SJCRH30 (cell line): ENCODE data around the gene KRT71. TPM values are rescaled to one million over a fixed set of nuclear protein-coding genes. Genes with fewer than 3 reads are reported as not detected.

Experiments
- DNase-seq, 2 experiments: peaks; one replicate each; pipeline ENCODE4 v3.0.0-alpha.2; 2015 to 2020
- H3K27ac ChIP-seq: fragments of 250-450 bp; sonication (Bioruptor Pico); 2 replicates; pipeline ENCODE4 v1.5.1; 2020; ENCODE audit warnings: mild to moderate bottlenecking, moderate library complexity
- H3K27me3 ChIP-seq: fragments of 250-450 bp; sonication (Bioruptor Pico); 2 replicates; pipeline ENCODE4 v1.5.1; 2020; ENCODE audit warnings: mild to moderate bottlenecking, moderate library complexity
- H3K36me3 ChIP-seq: fragments of 250-450 bp; sonication (Bioruptor Pico); 2 replicates; pipeline ENCODE4 v1.5.1; 2020; ENCODE audit warnings: mild to moderate bottlenecking, moderate library complexity
- H3K4me1 ChIP-seq: fragments of 250-450 bp; sonication (Bioruptor Pico); 2 replicates; pipeline ENCODE4 v1.5.1; 2020; ENCODE audit warnings: mild to moderate bottlenecking, moderate library complexity
- H3K4me3 ChIP-seq: fragments of 250-450 bp; sonication (Bioruptor Pico); 2 replicates; pipeline ENCODE4 v1.5.1; 2020; ENCODE audit warnings: mild to moderate bottlenecking, moderate library complexity
- H3K9me3 ChIP-seq: fragments of 250-450 bp; sonication (Bioruptor Pico); replicated peaks from 2 replicates; pipeline ENCODE4 v1.5.1; 2020; ENCODE audit warnings: mild to moderate bottlenecking, moderate library complexity
- total RNA-seq: library from RNA; depleted of rRNA; stranded (reverse); fragments of >200 nt; shearing (Covaris generic); gene quantifications from 2 replicates; pipeline ENCODE4 v1.2.3, GENCODE V29; 2014

KRT71 gene
- total RNA-seq, 1 experiment from 2014 or later: not detected

GRCh38 chr12:52525661-52526499, 27.1 kb downstream of the KRT71 start:
- H3K36me3 ChIP-seq: no peaks in the 10 kb centered on the region
- H3K27me3 ChIP-seq: no peaks in the 10 kb centered on the region; the same call in 1 of the 2 replicates
- H3K27ac ChIP-seq: no peak overlapping the region
- H3K4me3 ChIP-seq: no peak overlapping the region
- no peak for DNase-seq
- H3K4me1 ChIP-seq: no peaks in the 10 kb centered on the region
- H3K9me3 ChIP-seq: no peaks in the 10 kb centered on the region

GRCh38 chr12:52524898-52525591, 27.9 kb downstream of the KRT71 start:
- Histone ChIP-seq H3K27ac (no peak overlapping the region), H3K9me3 (no peaks in the 10 kb centered on the region), H3K27me3 (no peaks in the 10 kb centered on the region; the same call in 1 of the 2 replicates), H3K36me3 (no peaks in the 10 kb centered on the region), H3K4me3 (no peak overlapping the region), H3K4me1 (no peaks in the 10 kb centered on the region)
- no peak for DNase-seq

DNA sequence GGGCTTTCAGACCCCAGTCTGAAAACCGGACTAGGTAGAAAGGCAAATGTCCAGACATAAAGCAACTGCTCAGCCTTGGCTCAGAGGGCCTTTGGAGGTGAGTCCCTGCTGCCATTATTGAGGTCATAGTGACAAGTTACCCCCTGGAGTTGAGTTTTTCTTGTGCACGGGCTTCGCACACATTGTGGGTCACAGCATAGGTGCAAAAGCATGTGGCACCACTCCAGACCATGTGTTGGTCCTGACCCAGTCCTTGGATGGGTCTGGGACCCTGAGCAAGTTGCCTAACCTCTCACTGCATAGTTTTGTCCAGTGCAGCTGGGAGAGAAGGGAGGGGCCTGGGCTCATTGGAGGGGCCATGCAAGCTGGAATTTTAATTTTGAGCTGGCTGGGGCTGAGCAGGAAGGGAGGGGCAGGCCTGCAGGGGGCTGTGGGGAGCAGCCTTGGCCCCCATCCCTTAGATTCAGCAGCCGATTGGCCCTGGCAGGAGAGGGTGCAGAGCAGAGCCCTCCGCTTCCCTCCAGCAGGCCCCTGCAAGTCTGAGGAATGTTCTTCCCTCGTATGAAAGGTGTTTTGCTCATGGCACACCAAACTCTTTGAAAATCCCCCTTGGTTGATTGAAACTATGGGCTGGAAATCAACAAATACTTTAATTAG, 28.6 kb downstream of the KRT71 start:
- H3K36me3 ChIP-seq: no peaks in the 10 kb centered on the region
- H3K4me1 ChIP-seq: no peaks in the 10 kb centered on the region
- H3K9me3 ChIP-seq: no peaks in the 10 kb centered on the region
- H3K4me3 ChIP-seq: no peak overlapping the region
- H3K27ac ChIP-seq: no peak overlapping the region
- no peak for DNase-seq
- no peaks in the 10 kb centered on the region for H3K27me3 ChIP-seq

GRCh38 chr12:52523824-52524223, 29.1 kb downstream of the KRT71 start:
- Histone ChIP-seq H3K27ac (no peak overlapping the region), H3K36me3 (no peaks in the 10 kb centered on the region), H3K4me3 (no peak overlapping the region), H3K4me1 (no peaks in the 10 kb centered on the region), H3K27me3 (no peaks in the 10 kb centered on the region), H3K9me3 (no peaks in the 10 kb centered on the region)
- no peak for DNase-seq

GRCh38 chr12:52522346-52523011, 30.5 kb downstream of the KRT71 start:
- no peak for DNase-seq

GRCh38 chr12:52521568-52522266, 31.2 kb downstream of the KRT71 start:
- no peaks in the 10 kb centered on the region for H3K4me1 ChIP-seq
- no peak overlapping the region for H3K27ac ChIP-seq
- DNase-seq: peak in 1 of 2 experiments; percentile 5
- H3K4me3 ChIP-seq: no peak overlapping the region
- no peaks in the 10 kb centered on the region for H3K9me3 ChIP-seq
- no peaks in the 10 kb centered on the region for H3K27me3 ChIP-seq
- H3K36me3 ChIP-seq: no peaks in the 10 kb centered on the region

More at GRCh38 chr12:52522346-52523011, 30.5 kb downstream of the KRT71 start:
- H3K27me3 ChIP-seq: no peaks in the 10 kb centered on the region
- H3K36me3 ChIP-seq: no peaks in the 10 kb centered on the region
- no peaks in the 10 kb centered on the region for H3K4me1 ChIP-seq
- H3K4me3 ChIP-seq: no peak overlapping the region
- H3K9me3 ChIP-seq: no peaks in the 10 kb centered on the region
- H3K27ac ChIP-seq: no peak overlapping the region

- Histone ChIP-seq H3K27me3 (no peaks in the 10 kb centered on the region), H3K27ac (no peak overlapping the region), H3K4me3 (no peak overlapping the region), H3K36me3 (no peaks in the 10 kb centered on the region), H3K4me1 (no peaks in the 10 kb centered on the region), H3K9me3 (no peaks in the 10 kb centered on the region)
- DNase-seq: no peak
Measured at GRCh38 chr12:52521175-52521567, 31.8 kb downstream of the KRT71 start.

GRCh38 chr12:52519826-52520662, 32.9 kb downstream of the KRT71 start, which contains the start of gene KRT5:
KRT5 (minus strand) TSS chr12:52520394; CDS start chr12:52520296, 98 bp downstream.
- H3K4me1 ChIP-seq: no peaks in the 10 kb centered on the region
- H3K4me3 ChIP-seq: no peak within 1 kb of the TSS
- H3K9me3 ChIP-seq: no peaks in the 10 kb centered on the region
- no peak for DNase-seq
- H3K27me3 ChIP-seq: no peaks in the 10 kb centered on the region
- H3K36me3 ChIP-seq: no peaks in the 10 kb centered on the region
- no peak within 1 kb of the TSS for H3K27ac ChIP-seq

DNA sequence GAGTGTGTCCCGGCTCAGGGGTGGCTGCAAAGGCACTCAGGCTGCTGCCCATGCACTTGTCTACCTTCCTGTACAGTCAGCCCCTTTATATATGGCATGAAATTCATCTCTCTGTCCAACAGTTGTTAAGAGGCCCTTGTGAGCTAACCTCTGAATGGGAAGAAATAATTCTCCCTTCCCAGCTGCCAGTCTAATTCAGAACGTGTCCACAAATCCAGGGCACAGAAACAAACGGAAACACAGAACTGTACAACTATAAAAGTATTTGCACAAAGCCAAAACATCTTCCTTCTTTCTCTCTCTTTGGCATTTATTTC, 33.6 kb downstream of the KRT71 start:
- Histone ChIP-seq H3K4me1 (no peaks in the 10 kb centered on the region), H3K36me3 (no peaks in the 10 kb centered on the region), H3K27ac (no peak overlapping the region), H3K4me3 (no peak overlapping the region), H3K27me3 (no peaks in the 10 kb centered on the region), H3K9me3 (no peaks in the 10 kb centered on the region)
- DNase-seq: no peak

DNA sequence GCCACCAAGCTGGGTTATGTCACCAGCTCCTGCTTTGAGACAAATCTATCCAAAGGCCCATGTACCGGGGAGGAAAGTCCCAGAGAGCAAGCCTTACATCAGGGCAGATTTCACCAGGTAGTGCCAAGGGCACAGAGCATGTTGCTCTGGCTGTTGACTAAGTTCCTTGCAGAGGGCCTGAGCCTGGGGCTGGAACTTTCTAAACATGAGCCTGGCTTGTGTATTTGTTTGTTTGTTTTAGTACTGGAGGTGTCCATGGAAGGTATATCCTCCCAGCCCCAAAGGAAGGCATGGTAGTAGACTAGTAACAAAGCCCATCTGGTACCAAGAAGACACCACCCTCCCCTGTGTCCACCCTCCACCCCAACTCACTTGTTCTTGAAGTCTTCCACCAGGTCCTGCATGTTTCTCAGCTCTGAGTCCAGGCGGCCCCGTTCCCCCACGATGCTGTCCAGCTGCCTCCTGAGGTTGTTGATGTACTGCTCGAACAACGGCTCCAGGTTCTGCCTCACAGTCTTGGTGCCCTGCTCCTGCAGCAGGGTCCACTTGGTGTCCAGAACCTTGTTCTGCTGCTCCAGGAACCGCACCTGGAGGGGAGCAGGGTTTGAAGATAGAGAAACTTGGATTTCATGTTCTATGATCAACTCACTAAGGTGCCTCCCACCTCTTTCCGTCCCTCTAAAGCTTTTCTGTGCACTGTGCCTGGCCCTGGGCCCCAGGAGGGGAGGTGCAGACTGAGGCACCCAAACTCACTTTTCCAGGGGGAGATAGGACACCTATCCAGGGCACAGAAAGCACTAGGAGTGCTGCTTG, 34.2 kb downstream of the KRT71 start:
- Histone ChIP-seq H3K4me3 (no peak overlapping the region), H3K36me3 (no peaks in the 10 kb centered on the region), H3K9me3 (no peaks in the 10 kb centered on the region)

GRCh38 chr12:52517888-52518287, 35.1 kb downstream of the KRT71 start:
- H3K9me3 ChIP-seq: no peaks in the 10 kb centered on the region
- no peak overlapping the region for H3K27ac ChIP-seq
- no peaks in the 10 kb centered on the region for H3K4me1 ChIP-seq
- no peaks in the 10 kb centered on the region for H3K36me3 ChIP-seq
- no peak for DNase-seq
- no peaks in the 10 kb centered on the region for H3K27me3 ChIP-seq
- H3K4me3 ChIP-seq: no peak overlapping the region

More for the DNA sequence above, 34.2 kb downstream of the KRT71 start:
- Histone ChIP-seq H3K27me3 (no peaks in the 10 kb centered on the region), H3K4me1 (no peaks in the 10 kb centered on the region), H3K27ac (no peak overlapping the region)
- no peak for DNase-seq

- no peaks in the 10 kb centered on the region for H3K36me3 ChIP-seq
- no peak overlapping the region for H3K27ac ChIP-seq
- no peak for DNase-seq
- no peak overlapping the region for H3K4me3 ChIP-seq
- H3K4me1 ChIP-seq: no peaks in the 10 kb centered on the region
- H3K9me3 ChIP-seq: no peaks in the 10 kb centered on the region
- H3K27me3 ChIP-seq: no peaks in the 10 kb centered on the region
Measured at GRCh38 chr12:52517005-52517835, 35.7 kb downstream of the KRT71 start.
